GM23338 (cell line): ENCODE data around the gene ZXDC. TPM values are rescaled to one million over a fixed set of nuclear protein-coding genes. Genes with fewer than 3 reads are reported as not detected.

Source experiments
- ATAC-seq: fragments of 200-7000 bp; cut with Tn5 transposase; 3 replicates; pipeline ENCODE4 v1.9.1; 2020
- DNase-seq: peaks from one replicate; pipeline ENCODE4 v3.0.0-alpha.2; 2015; ENCODE audit warnings: low spot score
- H2AFZ ChIP-seq: fragments of 200-600 bp; sonication (generic); 2 replicates; pipeline ENCODE4 v1.8.0; 2016; ENCODE audit warnings: antibody characterized with exemption, mild to moderate bottlenecking, moderate library complexity
- H3F3A ChIP-seq: fragments of 200-600 bp; sonication (generic); replicated peaks from 2 replicates; pipeline ENCODE4 v1.8.0; 2017; ENCODE audit warnings: antibody characterized with exemption, mixed run types, low read depth
- H3K27ac ChIP-seq: fragments of 200-600 bp; sonication (generic); 2 replicates; pipeline ENCODE4 v1.6.1; 2016; ENCODE audit warnings: low read depth
- H3K27me3 ChIP-seq: fragments of 200-600 bp; sonication (generic); 2 replicates; pipeline ENCODE4 v1.8.0; 2016; ENCODE audit warnings: mild to moderate bottlenecking, mixed run types, moderate library complexity; ENCODE audit not compliant: insufficient read depth
- H3K36me3 ChIP-seq: fragments of 200-600 bp; sonication (generic); 2 replicates; pipeline ENCODE4 v1.8.0; 2016; ENCODE audit warnings: mild to moderate bottlenecking; ENCODE audit not compliant: insufficient read depth
- H3K4me1 ChIP-seq: fragments of 200-600 bp; sonication (generic); 2 replicates; pipeline ENCODE4 v1.8.0; 2016; ENCODE audit warnings: mild to moderate bottlenecking, moderate library complexity; ENCODE audit not compliant: insufficient read depth
- H3K4me2 ChIP-seq: fragments of 200-600 bp; sonication (generic); 2 replicates; pipeline ENCODE4 v1.7.1; 2017; ENCODE audit warnings: mixed run types
- H3K4me3 ChIP-seq: fragments of 200-600 bp; sonication (generic); 2 replicates; pipeline ENCODE4 v1.6.1; 2016; ENCODE audit warnings: mixed run types
- H3K79me2 ChIP-seq: fragments of 200-600 bp; sonication (generic); replicated peaks from 2 replicates; pipeline ENCODE4 v1.8.0; 2017; ENCODE audit warnings: mild to moderate bottlenecking; ENCODE audit not compliant: insufficient read depth
- H3K9me2 ChIP-seq: fragments of 200-600 bp; sonication (generic); 2 replicates; pipeline ENCODE4 v1.8.0; 2017; ENCODE audit not compliant: insufficient read depth
- H4K20me1 ChIP-seq: fragments of 200-600 bp; sonication (generic); replicated peaks from 2 replicates; pipeline ENCODE4 v1.8.0; 2017; ENCODE audit warnings: mild to moderate bottlenecking; ENCODE audit not compliant: insufficient read depth
- H3K27ac Mint-ChIP-seq: 2 replicates; pipeline ENCODE4 v1.8.0; 2020; ENCODE audit warnings: inconsistent platforms, mild to moderate bottlenecking, moderate library complexity, mixed read lengths
- H3K27me3 Mint-ChIP-seq: 3 replicates; pipeline ENCODE4 v1.8.0; 2022; ENCODE audit warnings: low read depth, mild to moderate bottlenecking, moderate library complexity, mixed read lengths, inconsistent platforms; ENCODE audit not compliant: insufficient read depth, poor library complexity
- H3K36me3 Mint-ChIP-seq: 3 replicates; pipeline ENCODE4 v1.8.0; 2021; ENCODE audit warnings: low read depth, mild to moderate bottlenecking, inconsistent platforms, moderate library complexity, mixed read lengths
- H3K4me1 Mint-ChIP-seq: 3 replicates; pipeline ENCODE4 v1.8.0; 2020; ENCODE audit warnings: mild to moderate bottlenecking, inconsistent platforms, mixed read lengths
- H3K4me3 Mint-ChIP-seq: 3 replicates; pipeline ENCODE4 v1.8.0; 2021; ENCODE audit warnings: moderate library complexity, mild to moderate bottlenecking, inconsistent platforms, mixed read lengths
- H3K9me3 Mint-ChIP-seq: 3 replicates; pipeline ENCODE4 v1.8.0; 2020; ENCODE audit warnings: moderate library complexity, mild to moderate bottlenecking, inconsistent platforms, mixed read lengths
- CREB1 ChIP-seq: fragments of 250-450 bp; sonication (Bioruptor Pico); IDR thresholded peaks from 2 replicates; pipeline ENCODE4 v1.5.0; 2020; ENCODE audit warnings: low read depth, mild to moderate bottlenecking, moderate library complexity
- EZH2 ChIP-seq: fragments of 200-600 bp; sonication (generic); IDR thresholded peaks from one replicate; pipeline ENCODE4 v1.8.0; 2017; ENCODE audit warnings: antibody characterized with exemption, mild to moderate bottlenecking, low read depth; ENCODE audit not compliant: unreplicated experiment
- EZH2phosphoT487 ChIP-seq: fragments of 200-600 bp; sonication (generic); IDR thresholded peaks from one replicate; pipeline ENCODE4 v1.8.1; 2018; ENCODE audit warnings: antibody characterized with exemption; ENCODE audit not compliant: unreplicated experiment
- JUNB ChIP-seq: IDR thresholded peaks from one replicate; pipeline ENCODE4 v1.6.1; 2016; ENCODE audit warnings: antibody characterized with exemption; ENCODE audit not compliant: unreplicated experiment
- NANOG ChIP-seq: IDR thresholded peaks from 2 replicates; pipeline ENCODE4 v1.6.1; 2016; ENCODE audit warnings: antibody characterized with exemption, borderline replicate concordance
- POLR2AphosphoS5 ChIP-seq: IDR thresholded peaks from 2 replicates; pipeline ENCODE4 v1.6.1; 2016; ENCODE audit warnings: antibody characterized with exemption, low read depth
- STAT1 ChIP-seq: IDR thresholded peaks from one replicate; pipeline ENCODE4 v1.6.1; 2016; ENCODE audit warnings: antibody characterized with exemption; ENCODE audit not compliant: unreplicated experiment
- ZNF331 ChIP-seq: fragments of 250-450 bp; sonication (Bioruptor Pico); IDR thresholded peaks from 2 replicates; pipeline ENCODE4 v1.5.0; 2020; ENCODE audit warnings: low read depth, mild to moderate bottlenecking, moderate library complexity
- ZNF462 ChIP-seq: fragments of 250-450 bp; sonication (Bioruptor Pico); IDR thresholded peaks from 2 replicates; pipeline ENCODE4 v1.5.0; 2020; ENCODE audit warnings: mild to moderate bottlenecking, moderate library complexity
- polyA plus RNA-seq: library from polyadenylated mRNA; unstranded; fragments of >200 nt; fragmentation: Nextera tagmentation; extraction: Ambion mirVana; gene quantifications from 2 replicates; pipeline ENCODE4 v1.2.1, GENCODE V29; 2016
- total RNA-seq: library from RNA; depleted of rRNA; stranded (reverse); fragments of >200 nt; shearing (Covaris generic); gene quantifications from 2 replicates; pipeline ENCODE4 v1.2.3, GENCODE V29; 2014
- TF ChIP-seq, protein P1 (sequence below): IDR thresholded peaks from one replicate; pipeline ENCODE4 v1.6.1; 2018; ENCODE audit warnings: antibody characterized with exemption; ENCODE audit not compliant: unreplicated experiment
- TF ChIP-seq, protein P2 (sequence below), 2 experiments: fragments of 200-600 bp in 1 of 2; sonication (generic) in 1 of 2; conservative IDR thresholded peaks; 2 replicates each; pipeline versions ENCODE4 v1.5.1 to v1.6.1; 2016 to 2017; ENCODE audit warnings: antibody characterized with exemption in 2 of 2, low read depth in 2 of 2, mild to moderate bottlenecking in 2 of 2, moderate library complexity in 1 of 2

ZXDC gene
- total and polyA plus RNA-seq, 2 experiments from 2014 or later, result 5.7 to 45.1 TPM

- H3K4me3 Mint-ChIP-seq, result no peak overlapping the region
- no peak for DNase-seq
- H2AFZ ChIP-seq, result no peak overlapping the region
- no peaks in the 10 kb centered on the region for H3F3A ChIP-seq
- no peaks in the 10 kb centered on the region for H3K9me2 ChIP-seq
- H3K36me3 Mint-ChIP-seq, result no peaks in the 10 kb centered on the region; the same call in 2 of the 3 replicates
- peaks cover 25% of the 10 kb centered on the region for H3K27me3 ChIP-seq
- H3K4me1 Mint-ChIP-seq, result peaks cover 24% of the 10 kb centered on the region
- H3K9me3 Mint-ChIP-seq, result no peaks in the 10 kb centered on the region
- no peak for TF ChIP-seq POLR2AphosphoS5
- no peak for TF ChIP-seq EZH2phosphoT487
- TF ChIP-seq STAT1, result no peak
- TF ChIP-seq ZNF462, result no peak
- no peak for TF ChIP-seq EZH2
- TF ChIP-seq, protein P1, sequence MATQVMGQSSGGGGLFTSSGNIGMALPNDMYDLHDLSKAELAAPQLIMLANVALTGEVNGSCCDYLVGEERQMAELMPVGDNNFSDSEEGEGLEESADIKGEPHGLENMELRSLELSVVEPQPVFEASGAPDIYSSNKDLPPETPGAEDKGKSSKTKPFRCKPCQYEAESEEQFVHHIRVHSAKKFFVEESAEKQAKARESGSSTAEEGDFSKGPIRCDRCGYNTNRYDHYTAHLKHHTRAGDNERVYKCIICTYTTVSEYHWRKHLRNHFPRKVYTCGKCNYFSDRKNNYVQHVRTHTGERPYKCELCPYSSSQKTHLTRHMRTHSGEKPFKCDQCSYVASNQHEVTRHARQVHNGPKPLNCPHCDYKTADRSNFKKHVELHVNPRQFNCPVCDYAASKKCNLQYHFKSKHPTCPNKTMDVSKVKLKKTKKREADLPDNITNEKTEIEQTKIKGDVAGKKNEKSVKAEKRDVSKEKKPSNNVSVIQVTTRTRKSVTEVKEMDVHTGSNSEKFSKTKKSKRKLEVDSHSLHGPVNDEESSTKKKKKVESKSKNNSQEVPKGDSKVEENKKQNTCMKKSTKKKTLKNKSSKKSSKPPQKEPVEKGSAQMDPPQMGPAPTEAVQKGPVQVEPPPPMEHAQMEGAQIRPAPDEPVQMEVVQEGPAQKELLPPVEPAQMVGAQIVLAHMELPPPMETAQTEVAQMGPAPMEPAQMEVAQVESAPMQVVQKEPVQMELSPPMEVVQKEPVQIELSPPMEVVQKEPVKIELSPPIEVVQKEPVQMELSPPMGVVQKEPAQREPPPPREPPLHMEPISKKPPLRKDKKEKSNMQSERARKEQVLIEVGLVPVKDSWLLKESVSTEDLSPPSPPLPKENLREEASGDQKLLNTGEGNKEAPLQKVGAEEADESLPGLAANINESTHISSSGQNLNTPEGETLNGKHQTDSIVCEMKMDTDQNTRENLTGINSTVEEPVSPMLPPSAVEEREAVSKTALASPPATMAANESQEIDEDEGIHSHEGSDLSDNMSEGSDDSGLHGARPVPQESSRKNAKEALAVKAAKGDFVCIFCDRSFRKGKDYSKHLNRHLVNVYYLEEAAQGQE, result no peak
- no peak for TF ChIP-seq ZNF331 (CRISPR knock-in tag)
- TF ChIP-seq, protein P2, sequence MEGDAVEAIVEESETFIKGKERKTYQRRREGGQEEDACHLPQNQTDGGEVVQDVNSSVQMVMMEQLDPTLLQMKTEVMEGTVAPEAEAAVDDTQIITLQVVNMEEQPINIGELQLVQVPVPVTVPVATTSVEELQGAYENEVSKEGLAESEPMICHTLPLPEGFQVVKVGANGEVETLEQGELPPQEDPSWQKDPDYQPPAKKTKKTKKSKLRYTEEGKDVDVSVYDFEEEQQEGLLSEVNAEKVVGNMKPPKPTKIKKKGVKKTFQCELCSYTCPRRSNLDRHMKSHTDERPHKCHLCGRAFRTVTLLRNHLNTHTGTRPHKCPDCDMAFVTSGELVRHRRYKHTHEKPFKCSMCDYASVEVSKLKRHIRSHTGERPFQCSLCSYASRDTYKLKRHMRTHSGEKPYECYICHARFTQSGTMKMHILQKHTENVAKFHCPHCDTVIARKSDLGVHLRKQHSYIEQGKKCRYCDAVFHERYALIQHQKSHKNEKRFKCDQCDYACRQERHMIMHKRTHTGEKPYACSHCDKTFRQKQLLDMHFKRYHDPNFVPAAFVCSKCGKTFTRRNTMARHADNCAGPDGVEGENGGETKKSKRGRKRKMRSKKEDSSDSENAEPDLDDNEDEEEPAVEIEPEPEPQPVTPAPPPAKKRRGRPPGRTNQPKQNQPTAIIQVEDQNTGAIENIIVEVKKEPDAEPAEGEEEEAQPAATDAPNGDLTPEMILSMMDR (conservative IDR thresholded peaks at IDR 0.05; ENCODE audit: low read depth in 2 of 2), result no peak
- no peak for TF ChIP-seq NANOG
- no peak for TF ChIP-seq JUNB
- no peak for TF ChIP-seq CREB1 (CRISPR knock-in tag)
- no peaks in the 10 kb centered on the region for H4K20me1 ChIP-seq
- H3K27ac Mint-ChIP-seq, result no peak overlapping the region
- H3K4me2 ChIP-seq, result no peak overlapping the region
- H3K79me2 ChIP-seq, result no peaks in the 10 kb centered on the region
- no peaks in the 10 kb centered on the region for H3K36me3 ChIP-seq
- H3K27ac ChIP-seq, result no peak overlapping the region
- no peak for ATAC-seq
- no peak overlapping the region for H3K4me3 ChIP-seq
- peaks cover 4% of the 10 kb centered on the region; the same call in 1 of the 2 replicates for H3K4me1 ChIP-seq
- H3K27me3 Mint-ChIP-seq, result peaks cover 24% of the 10 kb centered on the region
These were observed 77.0 kb downstream of the ZXDC start for GRCh38 chr3:126398423-126399350.
